MCF 10A (cell line): ENCODE data around the gene RBM24. TPM values are rescaled to one million over a fixed set of nuclear protein-coding genes. Genes with fewer than 3 reads are reported as not detected.
"Not testable (repeated sequence)": the region's sequence is repeated elsewhere in the genome, so short reads cannot be mapped to it uniquely, and the experiment has no call there.

Experiments used
- BruUV-seq: library from RNA; stranded (reverse); fragments of 400-500 nt; replicated peaks from 2 replicates; lab custom pipeline; 2021; lab: Mats Ljungman, UMichigan
- CTCF ChIA-PET: fragments of 300-600 bp; sonication (Branson Sonifier 250); formaldehyde crosslinking; extraction: SDS; loops from one replicate; lab custom pipeline; 2021; ENCODE audit warnings: antibody characterized with exemption, inconsistent platforms; lab: Yijun Ruan, JAX
- POLR2A ChIA-PET: fragments of 300-600, 350-650 bp; sonication (Branson Sonifier 250); formaldehyde crosslinking; extraction: SDS; loops from one replicate; lab custom pipeline; 2020; ENCODE audit warnings: antibody characterized with exemption, inconsistent platforms; lab: Yijun Ruan, JAX
- DNase-seq: peaks from one replicate; pipeline ENCODE4 v3.0.0-alpha.2; 2018; ENCODE audit not compliant: unreplicated experiment
- H3K27ac Mint-ChIP-seq: one replicate; pipeline ENCODE4 v1.8.0; 2022; ENCODE audit warnings: mild to moderate bottlenecking, low read depth, mixed read lengths; ENCODE audit not compliant: unreplicated experiment
- H3K27me3 Mint-ChIP-seq: one replicate; pipeline ENCODE4 v1.8.0; 2022; ENCODE audit warnings: mixed read lengths; ENCODE audit not compliant: insufficient read depth, unreplicated experiment
- H3K36me3 Mint-ChIP-seq: one replicate; pipeline ENCODE4 v1.8.0; 2022; ENCODE audit warnings: mild to moderate bottlenecking, moderate library complexity, mixed read lengths; ENCODE audit not compliant: insufficient read depth, unreplicated experiment
- H3K4me1 Mint-ChIP-seq: one replicate; pipeline ENCODE4 v1.8.0; 2022; ENCODE audit warnings: mixed read lengths; ENCODE audit not compliant: insufficient read depth, unreplicated experiment
- H3K4me3 Mint-ChIP-seq: one replicate; pipeline ENCODE4 v1.8.0; 2022; ENCODE audit warnings: mild to moderate bottlenecking, moderate library complexity, mixed read lengths; ENCODE audit not compliant: unreplicated experiment
- H3K9me3 Mint-ChIP-seq: one replicate; pipeline ENCODE4 v1.8.0; 2022; ENCODE audit warnings: mixed read lengths; ENCODE audit not compliant: unreplicated experiment
- intact Hi-C: fragments of 100-400 bp; cut with micrococcal nuclease; formaldehyde crosslinking; loops from 2 replicates; pipeline ENCODE4 v1.14.1; 2022
- total RNA-seq: library from RNA; stranded (reverse); gene quantifications from 2 replicates; pipeline ENCODE4 v1.2.3, GENCODE V29; 2022
- TF ChIP-seq, protein P1 (sequence below): fragments of 200-600 bp; IDR thresholded peaks from one replicate; pipeline ENCODE4 v1.8.0; 2022; ENCODE audit warnings: antibody characterized with exemption, mild to moderate bottlenecking; ENCODE audit not compliant: unreplicated experiment

The RBM24 gene
- total RNA-seq, 1 experiment from 2014 or later, result not detected

DNA sequence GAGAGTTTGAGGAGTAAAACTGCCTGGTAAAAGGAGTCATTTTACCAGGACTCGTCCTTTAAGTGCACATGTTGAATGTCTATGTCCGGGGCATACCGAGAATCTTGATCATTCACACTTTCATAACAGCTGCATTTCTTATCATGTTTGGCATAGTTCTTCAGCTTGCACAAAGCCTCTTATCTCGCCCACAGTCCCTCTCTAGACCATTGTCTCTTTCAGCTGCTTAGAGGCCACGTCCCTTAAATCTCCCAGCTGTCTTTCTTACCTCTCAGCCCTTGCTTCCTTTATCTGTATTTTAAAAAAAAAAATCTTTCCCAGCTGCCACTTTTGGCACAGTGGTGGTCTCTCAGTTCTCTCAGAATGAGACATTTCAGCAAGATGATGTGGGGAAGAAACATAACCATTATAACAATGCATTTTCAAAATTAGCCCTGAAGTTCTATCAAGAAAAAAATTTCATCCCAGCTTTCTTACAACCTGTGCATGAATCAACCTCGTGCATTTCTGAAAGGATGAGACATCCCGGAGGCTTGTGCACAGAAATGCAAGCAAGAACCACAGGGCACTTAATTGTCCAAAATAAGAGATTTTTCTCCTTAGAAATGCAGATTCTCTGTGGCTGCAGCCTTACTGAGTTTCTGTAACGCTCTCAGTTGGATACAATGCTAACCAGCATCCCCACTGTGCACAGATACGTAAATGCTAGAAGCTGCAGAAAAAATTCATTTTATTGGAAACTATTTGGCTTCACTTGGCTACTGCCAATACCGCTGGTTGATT lies 24.2 kb downstream of the RBM24 start:
- Mint-ChIP-seq H3K27me3 (no peaks in the 10 kb centered on the region), H3K27ac (no peak overlapping the region), H3K4me3 (no peak overlapping the region), H3K4me1 (no peaks in the 10 kb centered on the region), H3K36me3 (no peaks in the 10 kb centered on the region), H3K9me3 (no peaks in the 10 kb centered on the region)
- TF ChIP-seq, protein P1, sequence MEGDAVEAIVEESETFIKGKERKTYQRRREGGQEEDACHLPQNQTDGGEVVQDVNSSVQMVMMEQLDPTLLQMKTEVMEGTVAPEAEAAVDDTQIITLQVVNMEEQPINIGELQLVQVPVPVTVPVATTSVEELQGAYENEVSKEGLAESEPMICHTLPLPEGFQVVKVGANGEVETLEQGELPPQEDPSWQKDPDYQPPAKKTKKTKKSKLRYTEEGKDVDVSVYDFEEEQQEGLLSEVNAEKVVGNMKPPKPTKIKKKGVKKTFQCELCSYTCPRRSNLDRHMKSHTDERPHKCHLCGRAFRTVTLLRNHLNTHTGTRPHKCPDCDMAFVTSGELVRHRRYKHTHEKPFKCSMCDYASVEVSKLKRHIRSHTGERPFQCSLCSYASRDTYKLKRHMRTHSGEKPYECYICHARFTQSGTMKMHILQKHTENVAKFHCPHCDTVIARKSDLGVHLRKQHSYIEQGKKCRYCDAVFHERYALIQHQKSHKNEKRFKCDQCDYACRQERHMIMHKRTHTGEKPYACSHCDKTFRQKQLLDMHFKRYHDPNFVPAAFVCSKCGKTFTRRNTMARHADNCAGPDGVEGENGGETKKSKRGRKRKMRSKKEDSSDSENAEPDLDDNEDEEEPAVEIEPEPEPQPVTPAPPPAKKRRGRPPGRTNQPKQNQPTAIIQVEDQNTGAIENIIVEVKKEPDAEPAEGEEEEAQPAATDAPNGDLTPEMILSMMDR, result no peak
- CTCF ChIA-PET, result no interaction called here
- no peak for DNase-seq
- intact Hi-C loops, result no loop called here
- POLR2A ChIA-PET, result interaction anchor here (0.6 kb wide), 1 partner anchor 74 kb away, joined by 3 read pairs; no protein-coding TSS in a partner anchor
- no TSS peak for BruUV-seq

DNA sequence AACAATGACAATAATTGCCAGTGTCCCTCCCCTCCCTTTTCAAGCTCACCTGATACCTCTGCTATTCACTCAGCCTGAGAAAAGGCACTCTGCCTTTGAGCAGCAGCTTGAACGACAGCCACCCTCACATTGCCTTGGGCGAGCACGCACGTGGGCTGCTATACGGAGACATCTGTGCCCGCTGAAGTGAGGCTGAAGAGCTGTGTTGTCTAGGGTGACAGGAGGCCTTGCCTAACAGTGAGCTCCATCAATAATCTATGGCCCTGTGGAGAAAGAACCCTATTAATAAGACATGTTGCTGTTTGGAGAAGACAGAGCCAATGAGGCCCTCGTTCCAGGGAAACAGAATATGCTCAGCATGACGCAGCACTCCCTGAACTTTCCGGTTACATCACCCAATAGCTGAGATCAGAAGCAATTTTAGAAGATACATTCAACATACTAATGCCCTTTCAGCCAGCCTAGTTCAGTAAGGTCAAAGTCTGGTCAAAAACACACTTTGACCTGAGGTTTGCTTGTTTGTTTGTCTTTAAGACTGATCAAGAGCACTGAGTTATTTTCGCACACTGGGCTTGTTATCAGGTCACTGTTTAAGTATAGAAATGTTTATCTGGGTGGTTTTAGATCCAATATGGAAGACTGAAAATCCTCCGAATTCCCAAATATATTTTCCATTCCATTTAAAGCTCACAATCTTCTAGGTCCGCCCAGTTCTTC lies 30.6 kb downstream of the RBM24 start:
- Mint-ChIP-seq H3K4me1 (no peaks in the 10 kb centered on the region), H3K4me3 (no peak overlapping the region), H3K9me3 (peaks cover 9% of the 10 kb centered on the region), H3K27me3 (no peaks in the 10 kb centered on the region), H3K36me3 (no peaks in the 10 kb centered on the region), H3K27ac (no peak overlapping the region)
- DNase-seq, result no peak
- TF ChIP-seq, protein P1, result no peak
- ChIA-PET CTCF (interaction anchor here (0.5 kb wide), 1 partner anchor 132 kb away, joined by 3 read pairs; no protein-coding TSS in a partner anchor), POLR2A (no interaction called here)
- no TSS peak for BruUV-seq
- intact Hi-C loops, result no loop called here

DNA sequence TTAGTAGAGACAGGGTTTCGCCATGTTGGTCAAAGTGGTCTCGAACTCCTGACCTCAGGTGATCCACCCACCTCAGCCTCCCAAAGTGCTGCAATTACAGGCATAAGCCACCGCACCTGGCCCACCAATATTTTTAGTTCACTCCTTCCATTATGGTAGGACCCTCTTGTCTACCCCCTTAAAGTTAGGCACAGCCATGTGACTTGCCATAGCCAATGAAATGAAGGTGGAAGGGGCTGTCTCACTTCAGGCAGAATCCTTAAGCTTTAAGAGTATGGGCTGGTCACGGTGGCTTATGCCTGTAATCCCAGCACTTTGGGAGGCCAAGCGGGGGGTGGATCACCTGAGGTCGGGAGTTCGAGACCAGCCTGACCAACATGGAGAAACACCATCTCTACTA lies 32.1 kb downstream of the RBM24 start:
- BruUV-seq, H3K4me1 Mint-ChIP-seq, DNase-seq, CTCF ChIA-PET, H3K9me3 Mint-ChIP-seq, H3K36me3 Mint-ChIP-seq, intact Hi-C loops, H3K4me3 Mint-ChIP-seq, POLR2A ChIA-PET, H3K27me3 Mint-ChIP-seq, H3K27ac Mint-ChIP-seq: not testable (repeated sequence)

DNA sequence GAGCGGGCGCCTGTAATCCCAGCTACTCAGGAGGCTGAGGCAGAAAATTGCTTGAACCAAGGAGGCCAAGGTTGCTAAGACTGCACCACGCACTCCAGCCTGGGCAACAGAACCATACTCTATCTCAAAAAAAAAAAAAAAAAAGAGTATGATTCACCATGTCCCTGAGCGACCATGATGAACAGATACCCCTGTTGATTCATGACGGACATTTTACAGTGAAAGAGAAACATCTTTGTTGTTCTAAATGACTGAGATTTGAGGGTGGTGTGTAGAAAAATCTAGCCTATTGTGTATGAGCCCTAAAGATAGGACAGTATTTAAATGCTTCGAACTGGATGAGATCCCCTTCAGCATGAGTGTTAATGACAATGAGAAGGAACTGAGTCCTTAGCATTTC lies 32.8 kb downstream of the RBM24 start:
- POLR2A ChIA-PET, result no interaction called here
- CTCF ChIA-PET, result no interaction called here
- DNase-seq, result no peak
- no peaks in the 10 kb centered on the region for H3K4me1 Mint-ChIP-seq
- no peak overlapping the region for H3K27ac Mint-ChIP-seq
- H3K36me3 Mint-ChIP-seq, result no peaks in the 10 kb centered on the region
- BruUV-seq, result no TSS peak
- no peak overlapping the region for H3K4me3 Mint-ChIP-seq
- TF ChIP-seq, protein P1, result no peak
- peaks cover 9% of the 10 kb centered on the region for H3K9me3 Mint-ChIP-seq
- H3K27me3 Mint-ChIP-seq, result no peaks in the 10 kb centered on the region
- intact Hi-C loops, result no loop called here
